H9 (cell line): Measurements from ENCODE around the gene FCN1. TPM values are rescaled to one million over a fixed set of nuclear protein-coding genes. Genes with fewer than 3 reads are reported as not detected.

Source experiments
- DNase-seq: peaks from one replicate; pipeline ENCODE4 v3.0.0-alpha.2; 2017
- H2AFZ ChIP-seq: one replicate; pipeline ENCODE4 v1.6.1; 2013; ENCODE audit warnings: mild to moderate bottlenecking, low read length, control low read depth, moderate library complexity
- H2AK5ac ChIP-seq: 2 replicates; pipeline ENCODE4 v1.6.1; 2013; ENCODE audit warnings: low read length, control low read depth, mixed read lengths; ENCODE audit not compliant: insufficient read length
- H2BK120ac ChIP-seq: one replicate; pipeline ENCODE4 v1.6.1; 2013; ENCODE audit warnings: low read depth, mild to moderate bottlenecking, low read length, control low read depth, inconsistent platforms; ENCODE audit not compliant: poor library complexity, severe bottlenecking
- H2BK12ac ChIP-seq: 2 replicates; pipeline ENCODE4 v1.6.1; 2013; ENCODE audit warnings: low read length, control low read depth, mixed read lengths, low read depth; ENCODE audit not compliant: insufficient read length
- H2BK15ac ChIP-seq: 2 replicates; pipeline ENCODE4 v1.6.1; 2013; ENCODE audit warnings: low read depth, low read length, control low read depth
- H2BK20ac ChIP-seq: one replicate; pipeline ENCODE4 v1.6.1; 2013; ENCODE audit warnings: low read depth, mild to moderate bottlenecking, low read length, control low read depth, inconsistent platforms; ENCODE audit not compliant: poor library complexity, severe bottlenecking
- H2BK5ac ChIP-seq: 2 replicates; pipeline ENCODE4 v1.6.1; 2013; ENCODE audit warnings: low read length, control low read depth, mixed read lengths; ENCODE audit not compliant: insufficient read length
- H3K14ac ChIP-seq: 2 replicates; pipeline ENCODE4 v1.6.1; 2013; ENCODE audit warnings: low read length, control low read depth; ENCODE audit not compliant: insufficient read depth
- H3K18ac ChIP-seq: 2 replicates; pipeline ENCODE4 v1.6.1; 2013; ENCODE audit warnings: low read depth, mild to moderate bottlenecking, mixed read lengths, low read length, control low read depth; ENCODE audit not compliant: insufficient read length
- H3K23ac ChIP-seq: 2 replicates; pipeline ENCODE4 v1.6.1; 2013; ENCODE audit warnings: low read length, control low read depth, mixed read lengths, low read depth; ENCODE audit not compliant: insufficient read length
- H3K23me2 ChIP-seq: 2 replicates; pipeline ENCODE4 v1.6.1; 2013; ENCODE audit warnings: low read depth, mild to moderate bottlenecking, mixed read lengths, low read length, control low read depth; ENCODE audit not compliant: insufficient read length, poor library complexity, severe bottlenecking
- H3K27ac ChIP-seq: 2 replicates; pipeline ENCODE4 v1.5.1; 2013; ENCODE audit warnings: low read length, control low read depth, mixed read lengths, low read depth; ENCODE audit not compliant: insufficient read length
- H3K27me3 ChIP-seq: 2 replicates; pipeline ENCODE4 v1.6.1; 2013; ENCODE audit warnings: low read length, control low read depth, inconsistent platforms; ENCODE audit not compliant: insufficient read depth
- H3K4ac ChIP-seq: 2 replicates; pipeline ENCODE4 v1.6.1; 2013; ENCODE audit warnings: low read depth, mild to moderate bottlenecking, control low read depth, inconsistent platforms, low read length, moderate library complexity
- H3K4me1 ChIP-seq: 2 replicates; pipeline ENCODE4 v1.6.1; 2013; ENCODE audit warnings: low read length, control low read depth, inconsistent platforms; ENCODE audit not compliant: insufficient read depth
- H3K4me2 ChIP-seq: 2 replicates; pipeline ENCODE4 v1.6.1; 2013; ENCODE audit warnings: low read length, control low read depth, mixed read lengths; ENCODE audit not compliant: insufficient read length, insufficient read depth
- H3K56ac ChIP-seq: 2 replicates; pipeline ENCODE4 v1.6.1; 2013; ENCODE audit warnings: low read depth, mild to moderate bottlenecking, mixed read lengths, low read length, control low read depth; ENCODE audit not compliant: insufficient read length
- H3K79me1 ChIP-seq: 2 replicates; pipeline ENCODE4 v1.6.1; 2013; ENCODE audit warnings: low read depth, mild to moderate bottlenecking, moderate library complexity, low read length, control low read depth, inconsistent platforms; ENCODE audit not compliant: insufficient read depth, poor library complexity, severe bottlenecking
- H3K79me2 ChIP-seq: 2 replicates; pipeline ENCODE4 v1.6.1; 2013; ENCODE audit warnings: low read length, control low read depth, inconsistent platforms; ENCODE audit not compliant: insufficient read depth
- H3K9ac ChIP-seq: 2 replicates; pipeline ENCODE4 v1.6.1; 2013; ENCODE audit warnings: low read length, control low read depth, mixed read lengths; ENCODE audit not compliant: insufficient read length; ENCODE audit errors: extremely low read depth
- H3K9me3 ChIP-seq: one replicate; pipeline ENCODE4 v1.6.1; 2013; ENCODE audit warnings: low read depth, low read length, inconsistent platforms; ENCODE audit not compliant: control insufficient read depth
- H3T11ph ChIP-seq: one replicate; pipeline ENCODE4 v1.6.1; 2013; ENCODE audit warnings: mild to moderate bottlenecking, low read length, control low read depth, inconsistent platforms
- H4K20me1 ChIP-seq: one replicate; pipeline ENCODE4 v1.6.1; 2013; ENCODE audit not compliant: control insufficient read depth, insufficient read length, insufficient read depth
- H4K5ac ChIP-seq: 2 replicates; pipeline ENCODE4 v1.6.1; 2013; ENCODE audit warnings: low read depth, mild to moderate bottlenecking, mixed read lengths, low read length, control low read depth; ENCODE audit not compliant: insufficient read length
- H4K8ac ChIP-seq: replicated peaks from 2 replicates; pipeline ENCODE4 v1.6.1; 2013; ENCODE audit warnings: low read length, control low read depth, mixed read lengths, low read depth; ENCODE audit not compliant: insufficient read length
- H4K91ac ChIP-seq: 2 replicates; pipeline ENCODE4 v1.6.1; 2013; ENCODE audit warnings: low read depth, mild to moderate bottlenecking, moderate library complexity, mixed read lengths, low read length, control low read depth; ENCODE audit not compliant: insufficient read length
- H3K27ac Mint-ChIP-seq, 3 experiments: 2 replicates in 2 of 3; 3 replicates in 1 of 3; pipeline ENCODE4 v1.8.0; 2020 to 2021; ENCODE audit warnings: mixed read lengths in 3 of 3, mild to moderate bottlenecking in 1 of 3, moderate library complexity in 1 of 3
- H3K27me3 Mint-ChIP-seq: 2 replicates; pipeline ENCODE4 v1.8.0; 2021; ENCODE audit warnings: low read depth, mild to moderate bottlenecking, moderate library complexity, mixed read lengths
- H3K36me3 Mint-ChIP-seq, 3 experiments: 2 replicates in 2 of 3; 3 replicates in 1 of 3; pipeline ENCODE4 v1.8.0; 2020 to 2021; ENCODE audit warnings: low read depth in 3 of 3, mixed read lengths in 3 of 3; ENCODE audit not compliant: insufficient read depth in 1 of 3
- H3K4me1 Mint-ChIP-seq, 2 experiments: 2 replicates each; pipeline ENCODE4 v1.8.0; 2020; ENCODE audit warnings: mixed read lengths in 2 of 2
- H3K4me3 Mint-ChIP-seq, 2 experiments: 2 replicates in 1 of 2; 3 replicates in 1 of 2; pipeline ENCODE4 v1.8.0; 2020 to 2021; ENCODE audit warnings: mild to moderate bottlenecking in 2 of 2, mixed read lengths in 2 of 2, moderate library complexity in 1 of 2
- H3K9me3 Mint-ChIP-seq, 2 experiments: 2 replicates in 1 of 2; 3 replicates in 1 of 2; pipeline ENCODE4 v1.8.0; 2020; ENCODE audit warnings: mild to moderate bottlenecking in 2 of 2, mixed read lengths in 2 of 2, moderate library complexity in 1 of 2
- CTCF ChIP-seq: fragments of 200-600 bp; sonication (generic); conservative IDR thresholded peaks from 3 replicates; pipeline ENCODE4 v1.8.0; 2021; ENCODE audit warnings: antibody characterized with exemption, mild to moderate bottlenecking
- total RNA-seq: library from RNA; stranded (reverse); gene quantifications from 2 replicates; pipeline ENCODE4 v1.2.1, GENCODE V29; 2021

The FCN1 gene
- total RNA-seq, 1 experiment from 2014 or later, result not detected

DNA sequence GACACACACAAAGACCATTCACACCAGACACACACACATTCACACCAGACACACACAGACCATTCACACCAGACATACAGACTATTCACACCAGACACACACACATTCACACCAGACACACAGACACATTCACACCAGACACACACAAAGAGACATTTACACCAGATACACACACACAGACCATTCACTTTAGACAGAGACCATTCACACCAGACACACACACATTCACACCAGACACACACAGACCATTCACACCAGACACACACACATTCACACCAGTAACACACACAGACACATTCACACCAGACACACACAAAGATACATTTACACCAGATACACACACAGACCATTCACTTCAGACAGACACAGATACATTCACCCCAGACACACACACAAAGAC, 29.0 kb upstream of the FCN1 start:
- no peak overlapping the region for H2BK15ac ChIP-seq
- H2AK5ac ChIP-seq, result no peak overlapping the region
- no peaks in the 10 kb centered on the region for H3K9me3 ChIP-seq
- no peaks in the 10 kb centered on the region; the same call in 1 of the 2 replicates for H3K27me3 ChIP-seq
- H3K14ac ChIP-seq, result no peak overlapping the region
- no peaks in the 10 kb centered on the region for H3K23me2 ChIP-seq
- no peak overlapping the region for H3T11ph ChIP-seq
- no peaks in the 10 kb centered on the region for H4K20me1 ChIP-seq
- H3K4ac ChIP-seq, result no peak overlapping the region
- no peak overlapping the region for H3K18ac ChIP-seq
- H2BK20ac ChIP-seq, result no peak overlapping the region
- H3K36me3 Mint-ChIP-seq, result no peaks in the 10 kb centered on the region
- no peaks in the 10 kb centered on the region for H3K79me1 ChIP-seq
- no peak overlapping the region for H4K5ac ChIP-seq
- H4K8ac ChIP-seq, result no peak overlapping the region
- no peak overlapping the region for H3K4me3 Mint-ChIP-seq
- no peak overlapping the region for H3K27ac ChIP-seq
- no peak for TF ChIP-seq CTCF
- H2BK5ac ChIP-seq, result no peak overlapping the region
- no peaks in the 10 kb centered on the region for H3K4me1 ChIP-seq
- no peak overlapping the region for H2AFZ ChIP-seq
- H3K27ac Mint-ChIP-seq, result no peak overlapping the region
- DNase-seq, result no peak
- H3K79me2 ChIP-seq, result no peaks in the 10 kb centered on the region
- H3K4me1 Mint-ChIP-seq, result peaks cover 8 to 10% of the 10 kb centered on the region in 2 experiments
- peaks cover 19% of the 10 kb centered on the region for H3K27me3 Mint-ChIP-seq
- H2BK12ac ChIP-seq, result no peak overlapping the region
- no peak overlapping the region for H3K23ac ChIP-seq
- H3K9me3 Mint-ChIP-seq, result no peaks in the 10 kb centered on the region
- H3K56ac ChIP-seq, result no peak overlapping the region
- no peak overlapping the region for H4K91ac ChIP-seq
- no peak overlapping the region for H2BK120ac ChIP-seq
- no peak overlapping the region for H3K4me2 ChIP-seq
- no peak overlapping the region for H3K9ac ChIP-seq
